Activated CD8-positive, alpha-beta memory T cell treated with anti-CD3 and anti-CD28 coated beads, Interleukin-2, amount 50 U/mL, for 24 hours (primary cell): ENCODE measurements around the gene KHNYN.

Experiments
- DNase-seq: peaks from one replicate; pipeline ENCODE4 v3.0.0-alpha.2; 2020; ENCODE audit errors: extremely low read depth

Gene KHNYN

DNA sequence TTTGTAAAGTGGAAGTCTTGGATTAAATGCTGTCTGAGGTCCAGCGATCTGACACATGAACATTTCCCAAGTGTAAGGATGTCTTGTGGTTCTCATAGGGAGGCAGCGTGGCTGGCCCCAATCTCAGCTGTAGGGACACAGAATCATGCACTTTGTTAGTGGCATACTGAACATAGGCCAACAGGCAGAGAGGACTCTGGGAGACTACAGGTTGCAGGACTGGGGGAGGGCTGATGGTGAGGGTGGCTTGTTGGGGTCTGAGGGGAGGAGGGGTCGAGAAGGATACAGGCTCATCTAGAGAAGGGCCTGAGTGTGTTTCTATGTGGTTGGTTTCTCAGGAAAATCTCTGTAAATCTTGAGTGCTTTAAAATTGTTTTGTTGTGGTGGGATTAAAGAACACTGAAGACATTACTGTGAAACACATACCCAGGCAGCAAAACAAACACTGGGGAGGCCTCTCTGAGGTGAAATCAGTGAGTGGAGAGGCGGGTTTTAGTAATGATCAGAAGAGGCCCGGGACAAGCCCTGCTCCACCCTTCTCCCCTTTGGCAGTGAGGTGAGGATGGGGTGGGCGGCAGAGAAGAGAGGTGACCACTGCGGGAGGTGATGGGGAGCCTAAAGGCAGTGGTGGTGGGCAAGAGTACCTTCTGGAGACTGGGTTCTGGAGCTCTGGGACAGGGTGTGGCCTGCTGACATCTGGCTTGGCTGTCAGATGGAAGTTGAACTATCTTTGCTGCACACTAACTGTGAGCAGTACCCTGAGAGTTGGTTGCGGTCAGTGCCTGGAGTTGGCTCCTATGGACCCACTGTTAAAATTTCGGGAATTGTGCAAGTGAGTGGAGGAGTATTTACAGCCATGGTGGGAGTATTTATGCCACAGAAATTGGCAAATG is 27.7 kb upstream of the KHNYN start:
- DNase-seq, result no peak

- no peak for DNase-seq
Observed at GRCh38 chr14:24403294-24403998, 26.3 kb upstream of the KHNYN start.

- DNase-seq, result no peak
Observed at GRCh38 chr14:24404814-24405213, 24.9 kb upstream of the KHNYN start.

DNA sequence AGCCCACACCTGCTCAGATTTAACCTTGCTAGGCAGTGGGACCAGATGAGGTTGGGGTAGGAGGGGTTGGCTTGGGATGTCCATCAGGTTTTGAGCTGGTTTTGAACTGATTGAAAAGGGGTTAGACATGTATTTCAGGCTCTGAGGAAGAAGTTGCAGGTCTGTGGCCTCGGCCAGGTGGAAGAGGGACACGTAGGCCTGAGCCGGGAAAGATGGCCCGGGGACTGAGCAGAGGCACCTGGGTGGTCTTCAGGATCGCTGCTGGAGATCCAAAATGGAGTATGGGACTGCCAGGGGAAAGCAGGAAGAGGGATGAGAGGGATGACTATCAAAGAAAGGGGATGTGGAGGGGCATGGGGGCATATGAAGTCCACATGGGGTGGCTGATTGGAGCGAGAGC is 23.3 kb upstream of the KHNYN start:
- no peak for DNase-seq

GRCh38 chr14:24407608-24408325 is 22.0 kb upstream of the KHNYN start:
- DNase-seq, result no peak

GRCh38 chr14:24408764-24409163 is 21.0 kb upstream of the KHNYN start:
- no peak for DNase-seq

DNA sequence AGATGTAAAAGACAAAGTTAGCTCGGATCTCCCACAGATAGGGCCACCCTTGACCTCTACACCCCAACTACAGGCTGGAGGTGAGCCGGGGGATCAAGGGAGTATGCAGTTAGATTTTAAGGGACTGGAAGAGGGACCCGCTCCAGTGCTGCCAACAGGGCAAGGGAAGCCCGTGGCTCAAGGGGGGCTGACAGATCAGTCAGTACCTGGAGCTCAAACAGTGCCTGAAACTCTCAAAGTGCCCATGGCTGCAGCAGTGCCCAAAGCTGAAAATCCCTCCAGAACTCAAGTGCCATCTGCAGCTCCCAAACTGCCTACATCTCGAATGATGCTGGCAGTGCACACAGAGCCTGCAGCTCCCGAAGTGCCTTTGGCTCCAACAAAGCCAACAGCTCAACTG is 20.6 kb upstream of the KHNYN start:
- no peak for DNase-seq

GRCh38 chr14:24409956-24410355 is 19.8 kb upstream of the KHNYN start:
- no peak for DNase-seq

GRCh38 chr14:24411443-24412389 is 18.0 kb upstream of the KHNYN start:
- DNase-seq, result no peak

- no peak for DNase-seq
Observed at GRCh38 chr14:24414077-24414476, 15.7 kb upstream of the KHNYN start.

DNA sequence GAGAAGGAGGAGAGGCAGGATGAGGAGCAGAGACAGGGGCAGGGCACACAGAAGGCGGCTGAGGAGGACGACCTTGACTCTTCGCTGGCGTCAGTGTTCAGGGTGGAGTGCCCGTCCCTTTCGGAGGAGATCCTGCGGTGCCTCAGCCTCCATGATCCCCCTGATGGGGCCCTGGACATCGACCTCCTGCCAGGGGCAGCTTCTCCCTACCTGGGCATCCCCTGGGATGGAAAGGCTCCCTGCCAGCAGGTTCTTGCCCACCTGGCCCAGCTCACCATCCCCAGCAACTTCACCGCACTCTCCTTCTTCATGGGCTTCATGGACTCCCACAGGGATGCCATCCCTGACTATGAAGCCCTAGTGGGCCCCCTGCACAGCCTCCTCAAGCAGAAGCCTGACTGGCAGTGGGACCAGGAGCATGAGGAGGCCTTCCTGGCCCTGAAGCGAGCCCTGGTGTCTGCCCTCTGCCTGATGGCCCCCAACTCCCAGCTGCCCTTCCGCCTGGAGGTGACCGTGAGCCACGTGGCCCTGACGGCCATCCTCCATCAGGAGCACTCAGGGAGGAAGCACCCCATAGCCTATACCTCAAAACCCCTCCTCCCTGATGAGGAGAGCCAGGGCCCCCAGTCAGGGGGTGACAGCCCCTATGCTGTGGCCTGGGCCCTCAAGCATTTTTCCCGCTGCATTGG is 14.9 kb upstream of the KHNYN start:
- no peak for DNase-seq

GRCh38 chr14:24415421-24416253 is 14.1 kb upstream of the KHNYN start:
- DNase-seq, result no peak

- DNase-seq, result no peak
Observed at GRCh38 chr14:24416254-24416931, 13.4 kb upstream of the KHNYN start.

DNA sequence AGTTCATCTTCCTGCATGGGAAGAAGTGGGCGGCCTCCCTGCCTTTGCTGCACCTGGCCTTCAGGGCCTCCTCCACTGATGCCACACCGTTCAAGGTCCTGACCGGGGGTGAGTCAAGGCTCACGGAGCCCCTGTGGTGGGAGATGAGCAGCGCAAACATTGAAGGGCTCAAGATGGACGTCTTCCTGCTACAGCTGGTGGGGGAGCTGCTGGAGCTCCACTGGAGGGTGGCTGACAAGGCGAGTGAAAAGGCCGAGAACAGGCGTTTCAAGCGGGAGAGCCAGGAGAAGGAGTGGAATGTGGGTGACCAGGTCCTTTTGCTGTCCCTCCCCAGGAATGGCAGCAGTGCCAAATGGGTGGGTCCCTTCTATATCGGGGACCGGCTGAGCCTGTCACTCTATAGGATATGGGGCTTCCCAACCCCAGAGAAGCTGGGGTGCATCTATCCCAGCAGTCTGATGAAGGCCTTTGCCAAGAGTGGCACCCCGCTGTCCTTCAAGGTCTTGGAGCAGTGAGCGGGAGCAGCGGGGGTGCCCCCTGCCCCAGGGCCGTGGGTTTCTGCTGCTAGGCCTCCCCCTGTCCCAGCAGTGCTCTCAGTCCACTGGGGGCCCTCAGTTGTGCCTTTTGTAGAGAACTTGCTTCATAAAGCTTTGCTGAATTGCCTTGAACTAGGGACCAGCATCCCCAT is 12.7 kb upstream of the KHNYN start:
- DNase-seq, result no peak

- DNase-seq, result no peak
Observed at GRCh38 chr14:24417832-24418491, 11.8 kb upstream of the KHNYN start.

- DNase-seq, result no peak
Observed at GRCh38 chr14:24418492-24418873, 11.3 kb upstream of the KHNYN start.

DNA sequence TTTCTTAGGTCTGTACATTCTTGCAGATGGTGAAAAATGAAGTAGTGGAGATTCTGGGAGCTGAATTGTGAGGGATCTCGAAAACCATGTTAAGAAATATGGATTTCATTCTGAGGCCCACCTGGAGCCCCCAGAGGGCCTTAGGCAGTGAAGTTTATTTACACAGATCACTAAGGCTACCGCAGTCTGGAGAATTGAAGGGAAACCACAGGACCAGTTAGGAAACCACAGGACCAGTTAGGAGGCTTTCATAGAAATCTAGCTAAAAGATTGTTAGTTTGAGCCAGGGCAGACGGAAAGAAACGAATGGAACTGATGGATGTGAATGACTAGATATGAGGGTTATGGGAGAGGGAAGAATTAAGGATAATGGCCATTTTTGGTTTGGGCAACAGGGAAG is 7.5 kb upstream of the KHNYN start:
- DNase-seq, result no peak
